H9 (cell line): Measurements from ENCODE around the gene SCAF8. TPM values are rescaled to one million over a fixed set of nuclear protein-coding genes. Genes with fewer than 3 reads are reported as not detected.

Experiments
- DNase-seq: peaks from one replicate; pipeline ENCODE4 v3.0.0-alpha.2; 2017
- H2AFZ ChIP-seq: one replicate; pipeline ENCODE4 v1.6.1; 2013; ENCODE audit warnings: mild to moderate bottlenecking, low read length, control low read depth, moderate library complexity
- H2AK5ac ChIP-seq: 2 replicates; pipeline ENCODE4 v1.6.1; 2013; ENCODE audit warnings: low read length, control low read depth, mixed read lengths; ENCODE audit not compliant: insufficient read length
- H2BK120ac ChIP-seq: one replicate; pipeline ENCODE4 v1.6.1; 2013; ENCODE audit warnings: low read depth, mild to moderate bottlenecking, low read length, control low read depth, inconsistent platforms; ENCODE audit not compliant: poor library complexity, severe bottlenecking
- H2BK12ac ChIP-seq: 2 replicates; pipeline ENCODE4 v1.6.1; 2013; ENCODE audit warnings: low read length, control low read depth, mixed read lengths, low read depth; ENCODE audit not compliant: insufficient read length
- H2BK15ac ChIP-seq: 2 replicates; pipeline ENCODE4 v1.6.1; 2013; ENCODE audit warnings: low read depth, low read length, control low read depth
- H2BK20ac ChIP-seq: one replicate; pipeline ENCODE4 v1.6.1; 2013; ENCODE audit warnings: low read depth, mild to moderate bottlenecking, low read length, control low read depth, inconsistent platforms; ENCODE audit not compliant: poor library complexity, severe bottlenecking
- H2BK5ac ChIP-seq: 2 replicates; pipeline ENCODE4 v1.6.1; 2013; ENCODE audit warnings: low read length, control low read depth, mixed read lengths; ENCODE audit not compliant: insufficient read length
- H3K14ac ChIP-seq: 2 replicates; pipeline ENCODE4 v1.6.1; 2013; ENCODE audit warnings: low read length, control low read depth; ENCODE audit not compliant: insufficient read depth
- H3K18ac ChIP-seq: 2 replicates; pipeline ENCODE4 v1.6.1; 2013; ENCODE audit warnings: low read depth, mild to moderate bottlenecking, mixed read lengths, low read length, control low read depth; ENCODE audit not compliant: insufficient read length
- H3K23ac ChIP-seq: 2 replicates; pipeline ENCODE4 v1.6.1; 2013; ENCODE audit warnings: low read length, control low read depth, mixed read lengths, low read depth; ENCODE audit not compliant: insufficient read length
- H3K23me2 ChIP-seq: 2 replicates; pipeline ENCODE4 v1.6.1; 2013; ENCODE audit warnings: low read depth, mild to moderate bottlenecking, mixed read lengths, low read length, control low read depth; ENCODE audit not compliant: insufficient read length, poor library complexity, severe bottlenecking
- H3K27ac ChIP-seq: 2 replicates; pipeline ENCODE4 v1.5.1; 2013; ENCODE audit warnings: low read length, control low read depth, mixed read lengths, low read depth; ENCODE audit not compliant: insufficient read length
- H3K27me3 ChIP-seq: 2 replicates; pipeline ENCODE4 v1.6.1; 2013; ENCODE audit warnings: low read length, control low read depth, inconsistent platforms; ENCODE audit not compliant: insufficient read depth
- H3K4ac ChIP-seq: 2 replicates; pipeline ENCODE4 v1.6.1; 2013; ENCODE audit warnings: low read depth, mild to moderate bottlenecking, control low read depth, inconsistent platforms, low read length, moderate library complexity
- H3K4me1 ChIP-seq: 2 replicates; pipeline ENCODE4 v1.6.1; 2013; ENCODE audit warnings: low read length, control low read depth, inconsistent platforms; ENCODE audit not compliant: insufficient read depth
- H3K4me2 ChIP-seq: 2 replicates; pipeline ENCODE4 v1.6.1; 2013; ENCODE audit warnings: low read length, control low read depth, mixed read lengths; ENCODE audit not compliant: insufficient read length, insufficient read depth
- H3K56ac ChIP-seq: 2 replicates; pipeline ENCODE4 v1.6.1; 2013; ENCODE audit warnings: low read depth, mild to moderate bottlenecking, mixed read lengths, low read length, control low read depth; ENCODE audit not compliant: insufficient read length
- H3K79me1 ChIP-seq: 2 replicates; pipeline ENCODE4 v1.6.1; 2013; ENCODE audit warnings: low read depth, mild to moderate bottlenecking, moderate library complexity, low read length, control low read depth, inconsistent platforms; ENCODE audit not compliant: insufficient read depth, poor library complexity, severe bottlenecking
- H3K79me2 ChIP-seq: 2 replicates; pipeline ENCODE4 v1.6.1; 2013; ENCODE audit warnings: low read length, control low read depth, inconsistent platforms; ENCODE audit not compliant: insufficient read depth
- H3K9ac ChIP-seq: 2 replicates; pipeline ENCODE4 v1.6.1; 2013; ENCODE audit warnings: low read length, control low read depth, mixed read lengths; ENCODE audit not compliant: insufficient read length; ENCODE audit errors: extremely low read depth
- H3K9me3 ChIP-seq: one replicate; pipeline ENCODE4 v1.6.1; 2013; ENCODE audit warnings: low read depth, low read length, inconsistent platforms; ENCODE audit not compliant: control insufficient read depth
- H3T11ph ChIP-seq: one replicate; pipeline ENCODE4 v1.6.1; 2013; ENCODE audit warnings: mild to moderate bottlenecking, low read length, control low read depth, inconsistent platforms
- H4K20me1 ChIP-seq: one replicate; pipeline ENCODE4 v1.6.1; 2013; ENCODE audit not compliant: control insufficient read depth, insufficient read length, insufficient read depth
- H4K5ac ChIP-seq: 2 replicates; pipeline ENCODE4 v1.6.1; 2013; ENCODE audit warnings: low read depth, mild to moderate bottlenecking, mixed read lengths, low read length, control low read depth; ENCODE audit not compliant: insufficient read length
- H4K8ac ChIP-seq: replicated peaks from 2 replicates; pipeline ENCODE4 v1.6.1; 2013; ENCODE audit warnings: low read length, control low read depth, mixed read lengths, low read depth; ENCODE audit not compliant: insufficient read length
- H4K91ac ChIP-seq: 2 replicates; pipeline ENCODE4 v1.6.1; 2013; ENCODE audit warnings: low read depth, mild to moderate bottlenecking, moderate library complexity, mixed read lengths, low read length, control low read depth; ENCODE audit not compliant: insufficient read length
- H3K27ac Mint-ChIP-seq, 3 experiments: 2 replicates in 2 of 3; 3 replicates in 1 of 3; pipeline ENCODE4 v1.8.0; 2020 to 2021; ENCODE audit warnings: mixed read lengths in 3 of 3, mild to moderate bottlenecking in 1 of 3, moderate library complexity in 1 of 3
- H3K27me3 Mint-ChIP-seq: 2 replicates; pipeline ENCODE4 v1.8.0; 2021; ENCODE audit warnings: low read depth, mild to moderate bottlenecking, moderate library complexity, mixed read lengths
- H3K36me3 Mint-ChIP-seq, 3 experiments: 2 replicates in 2 of 3; 3 replicates in 1 of 3; pipeline ENCODE4 v1.8.0; 2020 to 2021; ENCODE audit warnings: low read depth in 3 of 3, mixed read lengths in 3 of 3; ENCODE audit not compliant: insufficient read depth in 1 of 3
- H3K4me1 Mint-ChIP-seq, 2 experiments: 2 replicates each; pipeline ENCODE4 v1.8.0; 2020; ENCODE audit warnings: mixed read lengths in 2 of 2
- H3K4me3 Mint-ChIP-seq, 2 experiments: 2 replicates in 1 of 2; 3 replicates in 1 of 2; pipeline ENCODE4 v1.8.0; 2020 to 2021; ENCODE audit warnings: mild to moderate bottlenecking in 2 of 2, mixed read lengths in 2 of 2, moderate library complexity in 1 of 2
- H3K9me3 Mint-ChIP-seq, 2 experiments: 2 replicates in 1 of 2; 3 replicates in 1 of 2; pipeline ENCODE4 v1.8.0; 2020; ENCODE audit warnings: mild to moderate bottlenecking in 2 of 2, mixed read lengths in 2 of 2, moderate library complexity in 1 of 2
- CTCF ChIP-seq: fragments of 200-600 bp; sonication (generic); conservative IDR thresholded peaks from 3 replicates; pipeline ENCODE4 v1.8.0; 2021; ENCODE audit warnings: antibody characterized with exemption, mild to moderate bottlenecking
- WGBS: extraction: QIAGEN DNeasy Blood & Tissue Kit; methylation state at CpG from one replicate; pipeline ENCODE4 v1.1.7; 2013; ENCODE audit warnings: missing lambda C conversion rate, low lambda C conversion rate, mixed read lengths; ENCODE audit not compliant: insufficient read length; ENCODE audit errors: extremely low coverage; 5-methylcytosine and 5-hydroxymethylcytosine counted together
- total RNA-seq: library from RNA; stranded (reverse); gene quantifications from 2 replicates; pipeline ENCODE4 v1.2.1, GENCODE V29; 2021

The SCAF8 gene
- total RNA-seq, 1 experiment from 2014 or later: 78.5 TPM

- DNase-seq: no peak
- Histone ChIP-seq H3K18ac (no peak overlapping the region), H3K9ac (no peak overlapping the region), H3K27ac (no peak overlapping the region), H3K79me1 (peaks cover 15% of the 10 kb centered on the region), H3K4ac (no peak overlapping the region), H4K20me1 (no peaks in the 10 kb centered on the region), H2BK120ac (no peak overlapping the region), H2AFZ (no peak overlapping the region), H2BK15ac (no peak overlapping the region), H3T11ph (no peak overlapping the region), H4K5ac (no peak overlapping the region), H4K8ac (no peak overlapping the region), H3K14ac (no peak overlapping the region), H2BK12ac (no peak overlapping the region), H3K79me2 (peaks cover 60% of the 10 kb centered on the region), H2AK5ac (no peak overlapping the region), H3K56ac (no peak overlapping the region), H2BK20ac (no peak overlapping the region), H3K9me3 (no peaks in the 10 kb centered on the region), H3K27me3 (no peaks in the 10 kb centered on the region), H3K4me2 (no peak overlapping the region), H4K91ac (no peak overlapping the region), H3K4me1 (peaks cover 2% of the 10 kb centered on the region; the same call in 1 of the 2 replicates), H3K23ac (no peak overlapping the region), H3K23me2 (no peaks in the 10 kb centered on the region), H2BK5ac (no peak overlapping the region)
- Mint-ChIP-seq H3K4me1 (peaks cover 35 to 39% of the 10 kb centered on the region in 2 experiments), H3K4me3 (no peak overlapping the region), H3K27me3 (no peaks in the 10 kb centered on the region), H3K36me3 (no peaks in the 10 kb centered on the region; a peak in 2 of 7 replicates), H3K9me3 (no peaks in the 10 kb centered on the region), H3K27ac (peak overlapping the region in 2 of 3 experiments; percentile 71 to 73; a peak in 4 of 7 replicates)
- WGBS: no CpG with 5 or more reads among the region's 3 CpGs
- TF ChIP-seq CTCF: no peak
Observed at GRCh38 chr6:154767003-154767723, 33.9 kb downstream of the SCAF8 start.
